Activated CD8-positive, alpha-beta memory T cell treated with anti-CD3 and anti-CD28 coated beads, Interleukin-2, amount 50 U/mL, for 48 hours (primary cell): ENCODE data around the gene ACVR1B.

Experiments used
- DNase-seq: peaks from one replicate; pipeline ENCODE4 v3.0.0-alpha.2; 2020

ACVR1B gene

DNA sequence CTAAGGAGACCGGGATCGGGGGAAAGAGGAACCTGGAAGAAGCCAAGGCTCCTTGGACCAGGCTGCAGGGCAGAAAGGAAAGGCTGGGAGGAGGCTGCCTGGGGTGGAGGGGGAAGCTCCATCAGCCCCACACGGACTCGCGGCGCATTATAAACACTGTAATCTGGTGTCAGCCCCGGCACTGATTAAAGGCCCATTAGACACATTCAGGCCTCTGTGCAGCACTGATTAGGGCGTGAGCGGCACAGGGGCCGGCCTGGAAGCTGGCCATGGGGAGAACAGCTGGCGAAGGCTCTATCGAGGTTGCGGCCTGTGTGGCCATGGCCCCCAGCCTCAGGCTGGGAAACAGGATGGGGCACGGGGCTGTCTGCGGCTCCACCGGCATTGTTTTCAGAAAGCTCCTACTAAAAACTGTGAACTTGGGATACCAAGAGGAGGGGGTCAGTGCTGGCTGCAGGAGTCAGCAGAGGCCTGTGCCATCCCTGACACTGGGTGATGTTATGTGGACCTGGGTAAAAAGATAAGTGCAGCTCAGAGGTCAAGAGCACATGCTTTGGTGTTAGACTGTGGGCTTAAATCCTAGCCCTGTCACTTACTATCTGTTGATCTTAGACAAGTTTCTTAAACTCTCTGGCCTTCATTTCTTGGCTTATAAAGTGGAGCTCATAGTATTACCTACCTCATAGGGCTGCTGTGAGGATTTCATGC is 33.6 kb upstream of the ACVR1B start:
- DNase-seq = no peak

- DNase-seq = no peak
These were observed 31.5 kb upstream of the ACVR1B start for GRCh38 chr12:51920046-51920445.

DNA sequence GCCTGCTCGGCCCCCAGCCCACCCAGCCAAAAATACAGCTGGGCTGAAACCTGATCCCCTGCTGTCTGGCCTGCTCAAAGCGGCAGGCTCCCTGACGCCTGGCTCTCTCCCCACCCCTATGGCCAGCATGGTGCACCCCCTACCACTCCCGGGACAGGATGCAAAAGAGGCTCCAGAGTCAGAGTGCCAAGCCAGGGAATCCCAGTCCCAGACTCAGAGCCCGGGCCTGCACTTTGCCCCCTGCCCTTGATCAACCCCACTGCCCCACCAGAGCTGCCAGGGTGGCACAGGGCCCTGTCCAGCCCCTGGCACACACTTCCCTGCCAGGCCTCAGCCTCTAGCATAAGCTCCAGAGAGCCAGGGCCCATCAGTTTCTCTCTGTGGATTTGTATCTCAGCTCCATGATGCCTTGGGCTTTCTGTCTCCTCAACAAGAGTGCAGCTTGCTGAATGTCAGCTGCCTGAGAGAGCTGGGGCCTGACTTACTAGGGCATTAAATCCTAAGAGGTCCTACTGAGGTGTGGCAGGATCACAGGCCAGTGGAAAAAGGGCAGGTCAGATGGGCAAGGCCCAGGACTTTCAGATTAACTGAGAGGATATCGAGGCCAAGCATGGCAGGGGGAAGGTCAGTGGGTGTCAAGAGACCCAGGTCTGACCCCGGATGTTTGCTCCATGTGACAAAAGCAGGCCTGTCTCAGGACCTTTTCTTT is 30.3 kb upstream of the ACVR1B start:
- DNase-seq = no peak

DNA sequence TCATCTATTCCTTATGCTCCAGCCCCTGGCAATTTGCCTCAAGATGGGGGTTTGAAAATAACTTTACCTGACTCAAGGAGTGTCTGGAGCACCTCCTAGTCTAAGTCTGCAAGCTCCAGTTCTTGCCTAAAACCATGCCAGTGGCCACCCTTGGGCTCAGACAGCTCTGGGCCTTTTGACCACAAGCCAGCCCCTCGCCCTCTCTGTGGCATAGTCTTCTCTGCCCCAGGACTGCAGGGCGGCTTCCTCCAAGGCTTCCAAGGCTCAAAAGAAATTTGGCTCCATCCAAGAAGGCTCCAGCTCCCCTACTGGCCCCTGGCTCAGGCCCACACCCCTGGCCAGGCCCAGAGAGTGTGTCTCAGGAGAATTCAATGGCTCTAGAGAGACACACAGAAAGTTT is 29.4 kb upstream of the ACVR1B start:
- no peak for DNase-seq

GRCh38 chr12:51922762-51923505 is 28.6 kb upstream of the ACVR1B start:
- no peak for DNase-seq

DNA sequence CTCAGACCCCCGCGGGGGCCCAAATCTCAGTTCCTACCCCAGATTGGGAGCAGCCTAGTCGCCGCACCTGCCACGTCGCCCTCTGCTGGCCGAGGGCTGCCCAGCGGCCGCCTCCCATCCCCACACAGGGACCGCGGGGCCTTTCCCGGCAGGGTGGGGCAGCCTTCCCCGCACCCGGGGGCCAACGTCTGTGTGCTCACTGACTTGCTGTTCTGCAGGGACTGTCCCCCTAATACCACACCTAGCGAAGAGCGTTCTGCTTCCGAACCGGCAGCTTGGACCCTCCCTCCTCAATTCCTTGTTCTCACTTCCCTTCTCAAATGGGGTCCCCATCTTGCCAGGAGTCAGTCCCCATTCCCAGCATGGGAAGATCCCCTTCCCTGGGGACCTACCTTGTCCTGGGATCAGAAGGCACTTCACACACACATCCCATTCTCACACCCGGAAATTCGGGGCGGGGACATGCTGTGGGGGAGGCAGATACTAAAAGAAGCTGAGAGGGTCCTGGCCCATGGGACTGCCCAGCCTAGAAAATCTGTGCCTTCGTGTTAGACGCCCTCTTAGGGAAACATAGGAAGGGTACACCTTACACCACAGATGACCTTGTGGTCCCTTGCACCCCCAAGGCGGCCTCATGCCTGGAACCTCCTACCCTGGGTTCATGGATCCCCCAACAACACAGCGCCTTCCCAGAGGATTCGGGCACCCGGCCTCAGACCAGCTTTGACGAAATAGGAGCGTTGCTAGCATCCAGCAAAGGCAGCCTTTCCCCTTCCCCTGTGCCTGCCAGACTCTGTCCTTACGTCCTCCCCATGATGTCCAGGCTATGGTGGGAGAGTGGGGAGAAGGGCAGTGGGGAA is 27.8 kb upstream of the ACVR1B start:
- peak; percentile 86 for DNase-seq

DNA sequence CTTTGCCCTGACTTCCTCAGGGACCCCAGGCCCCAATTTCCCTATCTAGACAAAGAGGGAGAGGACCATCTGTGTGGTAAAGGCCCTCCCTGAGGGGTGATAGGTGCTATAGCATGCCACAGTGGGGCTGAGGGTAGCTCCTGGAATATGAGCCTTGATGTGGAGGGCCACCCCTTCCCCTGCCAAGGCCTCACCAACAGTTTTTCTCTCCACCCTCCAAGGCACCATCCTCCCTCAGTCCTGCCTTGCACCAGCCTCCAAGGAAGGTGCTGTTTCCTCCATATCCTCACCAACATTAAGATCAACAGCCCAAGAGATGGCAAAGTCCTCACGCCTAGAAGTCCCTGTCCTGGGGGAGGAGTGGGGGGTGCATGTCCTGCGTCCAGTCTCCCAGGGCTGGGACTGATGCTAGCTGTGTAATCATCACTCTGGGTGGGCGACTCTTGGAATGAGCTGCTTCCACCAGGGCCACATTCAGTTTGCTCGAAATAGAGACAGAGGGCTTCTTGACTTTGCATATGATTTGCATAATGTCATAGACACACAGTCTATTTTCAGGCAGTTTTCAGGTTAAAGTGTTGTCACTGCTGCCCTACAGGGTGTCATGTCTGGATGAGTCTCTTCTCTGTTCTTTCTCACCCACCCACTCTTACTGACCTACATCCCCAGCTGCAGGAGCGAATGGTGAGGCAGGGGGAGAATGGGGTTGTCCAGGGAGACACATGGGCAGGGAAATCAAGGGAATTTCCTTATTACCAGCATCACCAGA is 26.8 kb upstream of the ACVR1B start:
- no peak for DNase-seq

- DNase-seq = no peak
These were observed 26.0 kb upstream of the ACVR1B start for GRCh38 chr12:51925346-51926063.

- DNase-seq = no peak
These were observed 25.4 kb upstream of the ACVR1B start for GRCh38 chr12:51926064-51926632.

DNA sequence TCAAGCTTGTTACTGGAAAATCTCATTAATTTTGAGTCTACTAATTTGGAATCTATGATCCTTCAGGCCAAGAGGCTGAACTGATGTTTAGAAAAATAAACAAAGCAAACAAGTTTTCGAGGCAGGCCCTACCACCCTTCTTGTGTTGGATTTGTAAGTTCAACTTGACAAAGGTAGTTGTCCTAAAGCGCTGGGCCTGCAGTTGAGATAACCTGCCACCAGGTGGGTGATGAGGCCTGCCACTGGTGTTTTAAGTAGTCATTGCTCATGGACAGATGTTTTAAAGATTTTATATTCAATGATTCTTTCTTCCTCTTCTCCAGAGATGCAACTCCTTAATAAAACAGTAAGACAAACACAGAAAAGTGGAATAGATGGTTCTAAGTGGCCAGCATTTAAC is 24.8 kb upstream of the ACVR1B start:
- peak; percentile 67 for DNase-seq

DNA sequence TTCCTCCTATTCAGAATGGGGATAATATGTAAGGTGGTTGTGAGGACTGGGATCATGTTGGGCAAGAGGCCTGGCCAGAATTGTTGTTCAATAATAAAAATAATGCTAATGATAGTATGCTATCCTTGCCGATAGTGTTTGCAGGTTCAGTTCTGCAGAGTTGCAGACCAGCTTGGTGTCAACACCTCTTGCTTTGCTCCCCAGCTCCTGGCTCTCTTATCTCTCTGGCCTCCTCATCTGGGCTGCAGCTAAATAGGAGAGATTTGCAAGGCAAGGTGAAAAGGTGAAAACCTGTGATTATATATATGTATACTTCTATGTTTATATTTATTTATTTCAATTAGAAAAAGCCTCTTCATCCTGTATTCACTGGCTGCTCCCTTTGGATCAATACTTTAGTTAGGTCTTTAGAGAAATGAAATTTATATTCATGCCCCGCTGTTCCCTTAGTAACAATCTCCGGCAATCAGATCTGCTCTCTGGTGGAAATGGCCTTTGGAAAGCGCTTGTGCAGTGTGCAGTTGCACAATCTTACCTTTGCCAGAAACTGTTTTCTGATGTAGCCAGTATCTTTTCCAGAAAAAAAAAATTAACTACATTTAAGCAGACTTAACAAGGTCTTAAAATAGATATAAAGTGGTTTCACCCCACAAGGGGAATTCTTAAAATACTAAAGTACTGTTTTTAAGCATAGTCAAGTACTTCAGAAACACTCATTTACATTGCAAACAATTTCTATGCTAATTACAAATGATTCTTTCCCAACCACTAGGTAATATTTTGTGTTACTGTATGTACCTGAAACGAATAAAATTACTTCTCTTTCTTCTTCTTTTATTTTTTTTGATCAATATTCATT is 19.1 kb upstream of the ACVR1B start:
- no peak for DNase-seq

- DNase-seq = no peak
These were observed 17.4 kb upstream of the ACVR1B start for GRCh38 chr12:51934080-51934479.

GRCh38 chr12:51937926-51938325 is 13.6 kb upstream of the ACVR1B start:
- no peak for DNase-seq

- peak; percentile 22 for DNase-seq
These were observed 12.8 kb upstream of the ACVR1B start for GRCh38 chr12:51938726-51939125.

GRCh38 chr12:51941011-51941581 is 10.4 kb upstream of the ACVR1B start:
- no peak for DNase-seq

GRCh38 chr12:51941604-51942003 is 9.9 kb upstream of the ACVR1B start:
- no peak for DNase-seq

- DNase-seq = no peak
These were observed 9.4 kb upstream of the ACVR1B start for GRCh38 chr12:51942056-51942455.

- DNase-seq = no peak
These were observed 8.9 kb upstream of the ACVR1B start for GRCh38 chr12:51942501-51943000.

GRCh38 chr12:51943346-51943745 is 8.2 kb upstream of the ACVR1B start:
- no peak for DNase-seq
